HUES6 (cell line): ENCODE measurements around the gene MYOC.

Source experiments
- H3K27ac ChIP-seq: 2 replicates; pipeline ENCODE4 v1.7.0; 2013; ENCODE audit warnings: low read depth, mild to moderate bottlenecking, low read length, inconsistent platforms
- H3K27me3 ChIP-seq: 2 replicates; pipeline ENCODE4 v1.6.1; 2013; ENCODE audit warnings: low read length; ENCODE audit not compliant: control insufficient read depth, insufficient read depth
- H3K36me3 ChIP-seq: 2 replicates; pipeline ENCODE4 v1.6.1; 2013; ENCODE audit warnings: low read length; ENCODE audit not compliant: control insufficient read depth, insufficient read depth
- H3K4me1 ChIP-seq: 2 replicates; pipeline ENCODE4 v1.6.1; 2013; ENCODE audit warnings: low read length; ENCODE audit not compliant: control insufficient read depth, insufficient read depth
- H3K4me3 ChIP-seq: 2 replicates; pipeline ENCODE4 v1.5.1; 2013; ENCODE audit warnings: low read depth, low read length
- H3K9ac ChIP-seq: one replicate; pipeline ENCODE4 v1.6.1; 2013; ENCODE audit warnings: mild to moderate bottlenecking, low read length
- H3K9me3 ChIP-seq: 2 replicates; pipeline ENCODE4 v1.6.1; 2013; ENCODE audit warnings: low read depth, low read length; ENCODE audit not compliant: control insufficient read depth, insufficient read depth

Gene MYOC

DNA sequence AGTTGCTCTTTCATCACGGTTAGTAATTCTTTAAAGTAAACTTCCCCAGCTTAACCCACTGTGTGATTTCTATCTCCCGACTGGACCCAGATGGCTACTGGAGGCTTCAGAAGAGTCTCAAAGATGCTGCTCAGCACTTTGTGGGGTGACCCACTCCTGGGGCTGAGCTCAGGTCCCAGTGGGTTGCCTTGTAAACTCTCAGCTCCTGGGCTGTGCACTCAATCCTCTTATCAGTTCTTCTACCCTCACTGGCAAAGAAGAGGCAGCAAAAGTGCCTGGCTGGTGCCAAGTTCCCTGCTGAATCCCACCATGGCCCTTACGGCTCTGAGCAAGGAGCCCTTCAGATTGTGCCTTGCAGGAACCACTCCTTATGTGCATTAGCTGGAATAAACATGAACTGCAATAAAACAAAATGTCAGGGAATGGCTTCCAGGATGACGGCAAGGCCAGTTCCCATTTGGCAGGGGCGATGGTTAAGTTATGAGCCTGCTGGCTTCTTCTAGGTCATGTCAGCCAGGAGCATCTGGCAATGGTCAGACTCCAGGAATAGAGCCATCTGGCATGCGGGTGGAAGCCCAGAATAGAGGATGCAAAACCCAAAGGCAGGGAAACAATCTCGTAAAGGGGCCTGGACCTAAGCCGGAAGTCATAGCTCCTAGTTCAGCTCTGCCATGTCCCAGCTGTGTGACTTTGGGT lies 6.8 kb downstream of the MYOC start:
- Histone ChIP-seq H3K9me3 (no peaks in the 10 kb centered on the region), H3K9ac (no peak overlapping the region), H3K27ac (no peak overlapping the region), H3K36me3 (no peaks in the 10 kb centered on the region), H3K27me3 (no peaks in the 10 kb centered on the region), H3K4me1 (peaks cover 20% of the 10 kb centered on the region), H3K4me3 (no peak overlapping the region)

DNA sequence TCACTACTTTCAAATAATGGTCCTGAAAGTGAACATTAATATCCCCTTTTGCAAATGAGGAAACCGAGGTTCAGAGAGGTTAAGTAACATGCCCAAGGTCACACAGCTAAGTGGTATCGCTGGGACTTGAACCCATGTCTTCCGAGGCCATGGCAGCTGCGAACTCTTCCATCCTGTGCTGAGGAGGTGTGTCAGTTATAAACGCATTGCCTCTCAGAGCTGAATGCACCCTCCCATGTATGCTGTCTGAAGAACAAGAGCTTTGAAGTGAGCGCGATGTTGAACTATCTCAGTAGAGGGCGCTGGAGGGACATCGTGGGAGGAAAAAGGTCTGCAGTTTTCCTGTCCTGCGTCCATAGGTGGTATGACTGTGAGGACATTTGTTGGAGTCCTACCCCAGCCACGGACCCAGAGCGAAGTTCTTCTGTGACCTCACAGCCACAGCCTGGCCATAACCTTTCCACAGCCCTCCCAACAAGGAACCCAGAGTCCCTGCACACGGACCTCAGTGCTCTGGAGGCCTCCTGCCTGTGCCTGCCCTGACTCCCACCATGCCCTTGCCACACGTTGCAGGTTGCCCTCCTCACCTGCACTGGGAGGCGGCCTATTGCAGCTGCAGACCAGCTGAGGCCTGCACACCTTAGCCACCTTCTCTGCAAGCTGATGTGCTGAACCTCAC lies 7.5 kb downstream of the MYOC start:
- no peak overlapping the region for H3K9ac ChIP-seq
- no peak overlapping the region for H3K4me3 ChIP-seq

DNA sequence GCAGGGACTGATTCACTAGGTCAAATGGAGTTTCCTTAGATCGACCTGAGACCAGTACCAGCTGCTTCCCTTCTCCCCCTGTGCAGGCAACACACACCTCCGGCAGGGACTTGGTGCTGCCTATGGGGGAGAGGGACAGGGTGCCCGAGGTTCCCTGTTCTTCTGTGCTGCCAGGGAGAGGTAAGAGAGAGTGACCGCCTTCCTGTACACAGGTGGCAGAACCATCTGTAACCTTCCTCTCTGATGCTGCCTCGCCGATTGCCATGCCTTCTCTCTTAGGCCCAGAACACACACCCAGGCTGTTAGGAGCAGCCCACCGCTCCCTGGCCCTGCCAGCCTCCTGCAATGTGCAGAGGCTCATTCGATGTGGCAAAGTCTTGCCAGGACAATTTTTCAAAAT lies 9.3 kb downstream of the MYOC start:
- Histone ChIP-seq H3K9ac (no peak overlapping the region), H3K27ac (no peak overlapping the region), H3K9me3 (no peaks in the 10 kb centered on the region), H3K27me3 (no peaks in the 10 kb centered on the region), H3K4me3 (no peak overlapping the region), H3K4me1 (peaks cover 24% of the 10 kb centered on the region), H3K36me3 (no peaks in the 10 kb centered on the region)

More for the DNA sequence above, 7.5 kb downstream of the MYOC start:
- H3K9me3 ChIP-seq: no peaks in the 10 kb centered on the region
- H3K27me3 ChIP-seq: no peaks in the 10 kb centered on the region
- no peaks in the 10 kb centered on the region for H3K36me3 ChIP-seq
- H3K4me1 ChIP-seq: peaks cover 22% of the 10 kb centered on the region
- H3K27ac ChIP-seq: no peak overlapping the region

DNA sequence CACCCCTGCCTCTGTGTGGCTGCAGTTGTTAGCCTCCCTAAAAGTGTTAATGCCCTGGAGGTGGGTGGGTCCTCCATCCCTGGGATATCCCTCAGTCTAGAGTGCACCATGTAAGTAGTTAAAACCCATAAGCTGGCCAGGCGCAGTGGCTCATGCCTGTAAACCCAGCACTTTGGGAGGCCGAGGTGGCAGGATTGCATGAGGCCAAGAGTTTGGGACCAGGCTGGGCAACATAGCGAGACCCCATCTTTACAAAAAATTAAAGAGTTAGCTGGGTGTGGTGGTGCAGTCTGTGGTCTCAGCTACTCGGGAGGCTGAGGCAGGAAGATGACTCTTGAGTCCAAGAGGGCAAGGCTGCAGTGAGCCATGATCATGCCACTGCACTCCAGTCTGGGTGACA lies 10.3 kb downstream of the MYOC start:
- Histone ChIP-seq H3K27ac (peak overlapping the region; percentile 19; the same call in 1 of the 2 replicates), H3K4me3 (no peak overlapping the region), H3K9me3 (no peaks in the 10 kb centered on the region), H3K4me1 (peaks cover 24% of the 10 kb centered on the region), H3K36me3 (no peaks in the 10 kb centered on the region), H3K27me3 (no peaks in the 10 kb centered on the region), H3K9ac (peak overlapping the region; percentile 36)

DNA sequence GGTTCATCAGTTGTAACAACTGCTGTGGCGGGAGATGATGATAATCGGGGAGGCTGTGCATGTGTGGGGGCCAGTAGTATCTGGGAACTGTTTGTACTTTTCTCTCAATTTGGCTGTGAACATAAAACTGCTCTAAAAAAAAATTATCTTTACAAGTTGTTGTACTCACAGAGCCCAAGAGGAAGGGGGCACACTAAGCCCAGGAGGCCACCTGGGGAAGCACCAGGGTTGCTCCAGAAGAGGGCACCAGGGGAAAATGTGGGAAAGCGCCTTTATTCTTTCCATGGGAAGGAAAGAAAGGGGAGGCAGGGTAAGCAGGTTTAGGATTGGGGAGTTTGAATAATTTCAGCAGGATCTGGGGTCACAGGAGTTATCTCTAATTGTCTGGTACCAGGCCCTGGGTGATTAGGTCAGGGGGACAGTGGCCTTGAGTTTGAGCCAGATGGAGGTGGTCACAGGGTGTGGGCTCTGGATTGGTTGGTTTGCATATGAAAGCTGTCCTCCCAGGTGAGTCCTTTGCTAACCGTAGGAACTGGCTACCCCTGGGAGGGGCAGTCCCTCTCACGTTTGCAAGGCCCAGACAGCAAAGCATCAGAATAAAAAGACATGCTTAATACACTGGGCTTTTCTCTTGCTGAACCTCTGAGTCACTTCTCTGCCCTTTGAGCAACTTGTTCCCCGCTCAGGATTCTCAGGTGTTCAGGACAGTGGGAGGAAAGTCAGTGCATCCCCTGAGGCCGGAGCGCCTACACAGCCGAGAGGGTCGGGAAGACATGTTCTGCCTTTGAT lies 11.2 kb downstream of the MYOC start:
- Histone ChIP-seq H3K36me3 (no peaks in the 10 kb centered on the region), H3K4me1 (peaks cover 24% of the 10 kb centered on the region), H3K9me3 (no peaks in the 10 kb centered on the region), H3K27ac (peak overlapping the region; percentile 19), H3K9ac (peak overlapping the region; percentile 36), H3K4me3 (no peak overlapping the region), H3K27me3 (no peaks in the 10 kb centered on the region)

DNA sequence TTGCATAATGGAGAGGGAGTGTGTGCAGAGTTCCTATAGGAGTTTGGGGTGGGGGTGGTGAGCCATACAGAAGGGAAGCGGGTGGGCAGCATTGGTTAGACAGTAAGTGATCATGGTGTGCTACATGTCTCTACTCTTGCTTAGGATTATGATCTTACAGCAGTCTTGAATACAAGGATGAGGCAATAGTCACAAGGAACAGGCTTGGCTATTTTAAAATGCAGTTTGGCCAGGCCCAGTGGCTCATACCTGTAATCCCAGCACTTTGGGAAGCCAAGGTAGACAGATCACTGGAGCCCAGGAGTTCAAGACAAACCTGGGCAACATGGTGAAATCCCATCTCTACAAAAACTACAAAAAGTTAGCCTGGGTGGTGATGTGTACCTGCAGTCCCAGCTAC lies 12.3 kb downstream of the MYOC start:
- no peak overlapping the region for H3K9ac ChIP-seq
- H3K4me3 ChIP-seq: no peak overlapping the region
- H3K36me3 ChIP-seq: no peaks in the 10 kb centered on the region
- H3K27me3 ChIP-seq: no peaks in the 10 kb centered on the region
- H3K27ac ChIP-seq: no peak overlapping the region
- H3K9me3 ChIP-seq: no peaks in the 10 kb centered on the region
- H3K4me1 ChIP-seq: peaks cover 22% of the 10 kb centered on the region

DNA sequence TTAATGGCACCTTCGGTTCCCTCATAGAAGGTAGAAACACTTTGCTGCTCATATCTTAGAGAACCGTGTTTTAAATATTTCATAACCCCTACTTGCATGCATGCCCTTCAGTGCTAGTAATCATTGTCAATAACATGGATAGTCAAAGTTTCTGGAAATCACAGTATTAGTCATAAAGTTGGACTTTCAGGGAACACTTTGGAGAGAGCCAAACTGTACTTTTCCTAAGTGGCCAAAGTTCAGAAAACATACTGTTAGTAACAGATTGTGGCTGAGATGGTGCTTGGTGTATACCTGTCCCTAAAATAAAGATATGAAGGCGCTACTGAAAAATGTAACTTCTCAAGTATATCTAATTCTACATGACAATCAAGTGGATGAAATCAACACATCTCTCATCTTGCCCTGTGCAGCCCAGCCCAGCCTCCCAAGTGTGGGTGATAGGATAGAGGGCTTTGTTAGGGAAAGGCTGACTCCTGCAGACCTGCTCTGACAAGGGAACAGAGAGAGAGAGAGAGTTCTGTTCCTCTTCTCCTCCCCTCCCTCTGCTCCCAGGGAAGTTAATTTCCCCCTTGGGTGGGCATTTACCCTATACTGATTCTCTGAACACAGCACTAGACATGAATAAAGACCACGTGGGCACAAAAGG lies 14.4 kb downstream of the MYOC start:
- H3K9ac ChIP-seq: no peak overlapping the region
- no peak overlapping the region for H3K4me3 ChIP-seq
- H3K27ac ChIP-seq: no peak overlapping the region
- H3K9me3 ChIP-seq: no peaks in the 10 kb centered on the region
- no peaks in the 10 kb centered on the region for H3K36me3 ChIP-seq
- peaks cover 19% of the 10 kb centered on the region for H3K4me1 ChIP-seq
- H3K27me3 ChIP-seq: no peaks in the 10 kb centered on the region

DNA sequence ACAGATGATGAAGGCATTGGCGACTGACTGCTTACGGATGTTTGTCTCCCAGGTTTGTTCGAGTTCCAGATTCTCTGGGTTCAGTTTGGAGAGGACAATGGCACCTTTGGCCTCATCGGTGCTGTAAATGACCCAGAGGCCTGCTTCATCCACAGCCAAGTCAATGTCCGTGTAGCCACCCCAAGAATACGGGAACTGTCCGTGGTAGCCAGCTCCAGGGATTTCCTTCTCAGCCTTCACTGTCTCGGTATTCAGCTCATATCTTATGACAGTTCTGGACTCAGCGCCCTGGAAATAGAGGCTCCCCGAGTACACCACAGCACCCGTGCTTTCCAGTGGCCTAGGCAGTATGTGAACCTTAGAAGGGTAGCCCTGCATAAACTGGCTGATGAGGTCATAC lies 16.3 kb downstream of the MYOC start:
- Histone ChIP-seq H3K4me1 (peaks cover 8% of the 10 kb centered on the region), H3K4me3 (no peak overlapping the region), H3K27ac (no peak overlapping the region), H3K27me3 (no peaks in the 10 kb centered on the region), H3K9ac (no peak overlapping the region), H3K9me3 (no peaks in the 10 kb centered on the region), H3K36me3 (no peaks in the 10 kb centered on the region)

DNA sequence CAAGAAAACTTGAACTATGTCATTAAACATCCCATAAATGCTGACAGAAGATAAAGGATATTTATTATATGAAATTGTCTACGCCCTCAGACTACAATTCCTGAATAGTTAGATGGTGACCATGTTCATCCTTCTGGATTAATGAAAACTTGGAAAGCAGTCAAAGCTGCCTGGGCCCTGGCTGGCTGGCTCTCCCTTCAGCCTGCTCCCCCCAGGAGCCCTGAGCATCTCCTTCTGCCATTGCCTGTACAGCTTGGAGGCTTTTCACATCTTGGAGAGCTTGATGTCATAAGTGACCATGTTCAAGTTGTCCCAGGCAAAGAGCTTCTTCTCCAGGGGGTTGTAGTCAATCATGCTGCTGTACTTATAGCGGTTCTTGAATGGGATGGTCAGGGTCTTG lies 16.8 kb downstream of the MYOC start:
- no peak overlapping the region for H3K27ac ChIP-seq
- H3K4me3 ChIP-seq: no peak overlapping the region
- peaks cover 3% of the 10 kb centered on the region; the same call in 1 of the 2 replicates for H3K4me1 ChIP-seq
- no peaks in the 10 kb centered on the region for H3K36me3 ChIP-seq
- no peaks in the 10 kb centered on the region for H3K27me3 ChIP-seq
- no peak overlapping the region for H3K9ac ChIP-seq
- H3K9me3 ChIP-seq: no peaks in the 10 kb centered on the region

DNA sequence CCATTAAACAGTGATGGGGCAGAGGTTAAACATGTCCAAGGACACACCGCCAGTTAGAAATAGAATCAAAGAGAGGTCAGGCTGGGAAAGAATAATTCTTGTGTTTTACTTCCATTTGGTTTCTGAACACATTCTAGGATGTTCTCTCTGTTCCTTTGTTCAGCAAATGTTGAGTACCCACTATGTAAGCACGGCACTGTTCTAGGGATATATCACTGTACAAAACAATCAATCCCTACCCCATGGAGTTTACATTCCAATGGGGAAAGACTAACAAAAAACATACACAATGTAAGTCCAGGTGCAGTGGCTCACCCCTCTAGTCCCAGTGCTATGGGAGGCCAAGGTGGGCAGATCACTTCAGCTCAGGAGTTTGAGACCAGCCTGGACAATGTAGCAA lies 24.3 kb downstream of the MYOC start:
- Histone ChIP-seq H3K9me3 (no peaks in the 10 kb centered on the region), H3K27ac (no peak overlapping the region), H3K36me3 (no peaks in the 10 kb centered on the region), H3K4me1 (0 out of 2 replicates have a peak, but pooled peaks cover 2% of the 10 kb centered on the region), H3K9ac (no peak overlapping the region), H3K27me3 (no peaks in the 10 kb centered on the region), H3K4me3 (no peak overlapping the region)
